ENCODE measurements around the gene FUT1. TPM values are rescaled to one million over a fixed set of nuclear protein-coding genes. Genes with fewer than 3 reads are reported as not detected.
A peak's percentile ranks its signal among the peaks of the same experiment; 100 is the strongest.

FUT1 gene
- total and polyA plus RNA-seq, 2 of the 8 experiments (the other 6 are each of a cell fraction or from before 2014, with no cell fraction given) = 7.4 to 12.9 TPM

DNA sequence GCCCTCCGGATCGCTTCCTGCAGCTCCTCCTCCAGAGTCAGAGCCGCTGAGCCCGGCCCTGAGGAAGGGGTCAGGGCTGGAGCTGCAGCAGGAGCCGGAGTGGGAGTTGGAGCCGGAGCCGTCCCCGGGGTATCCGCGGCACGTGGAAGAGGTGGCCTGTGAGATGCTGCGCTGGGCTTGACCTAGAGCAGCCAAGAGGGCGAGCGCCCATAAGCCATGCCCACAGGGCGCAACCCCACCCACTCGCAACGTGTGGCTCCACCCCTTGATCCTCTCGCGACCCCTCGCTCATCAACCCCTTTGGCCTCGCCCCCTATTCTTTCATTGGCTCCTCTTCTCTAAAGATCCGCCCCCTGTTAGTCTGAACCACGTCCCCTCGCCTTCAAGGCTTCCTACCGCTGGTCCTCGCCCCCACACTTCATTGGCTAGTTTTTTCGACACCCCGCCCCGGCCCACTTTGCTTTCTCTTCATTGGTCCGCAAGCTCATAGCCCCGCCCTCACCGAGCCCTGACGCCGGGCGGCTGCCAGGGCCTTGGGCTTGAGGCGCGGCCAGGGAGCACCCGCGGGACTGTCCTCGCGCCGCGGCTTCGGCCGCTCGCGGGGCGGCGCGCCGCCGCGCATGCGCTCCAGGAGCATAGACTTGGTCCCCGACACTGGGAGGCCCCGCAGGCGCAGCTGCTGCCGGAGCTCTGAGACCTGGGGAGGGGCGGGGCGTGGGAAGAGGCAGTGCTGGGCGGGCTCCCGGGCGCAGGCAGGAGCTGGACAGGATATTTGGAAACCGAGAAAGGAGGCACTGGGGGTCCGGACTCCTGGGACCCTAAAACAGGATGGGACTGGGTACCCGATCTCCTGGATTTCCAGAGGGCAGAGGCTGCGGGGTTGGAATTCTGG is 38.3 kb downstream of the FUT1 start (continued):
- TF ChIP-seq, protein P1, sequence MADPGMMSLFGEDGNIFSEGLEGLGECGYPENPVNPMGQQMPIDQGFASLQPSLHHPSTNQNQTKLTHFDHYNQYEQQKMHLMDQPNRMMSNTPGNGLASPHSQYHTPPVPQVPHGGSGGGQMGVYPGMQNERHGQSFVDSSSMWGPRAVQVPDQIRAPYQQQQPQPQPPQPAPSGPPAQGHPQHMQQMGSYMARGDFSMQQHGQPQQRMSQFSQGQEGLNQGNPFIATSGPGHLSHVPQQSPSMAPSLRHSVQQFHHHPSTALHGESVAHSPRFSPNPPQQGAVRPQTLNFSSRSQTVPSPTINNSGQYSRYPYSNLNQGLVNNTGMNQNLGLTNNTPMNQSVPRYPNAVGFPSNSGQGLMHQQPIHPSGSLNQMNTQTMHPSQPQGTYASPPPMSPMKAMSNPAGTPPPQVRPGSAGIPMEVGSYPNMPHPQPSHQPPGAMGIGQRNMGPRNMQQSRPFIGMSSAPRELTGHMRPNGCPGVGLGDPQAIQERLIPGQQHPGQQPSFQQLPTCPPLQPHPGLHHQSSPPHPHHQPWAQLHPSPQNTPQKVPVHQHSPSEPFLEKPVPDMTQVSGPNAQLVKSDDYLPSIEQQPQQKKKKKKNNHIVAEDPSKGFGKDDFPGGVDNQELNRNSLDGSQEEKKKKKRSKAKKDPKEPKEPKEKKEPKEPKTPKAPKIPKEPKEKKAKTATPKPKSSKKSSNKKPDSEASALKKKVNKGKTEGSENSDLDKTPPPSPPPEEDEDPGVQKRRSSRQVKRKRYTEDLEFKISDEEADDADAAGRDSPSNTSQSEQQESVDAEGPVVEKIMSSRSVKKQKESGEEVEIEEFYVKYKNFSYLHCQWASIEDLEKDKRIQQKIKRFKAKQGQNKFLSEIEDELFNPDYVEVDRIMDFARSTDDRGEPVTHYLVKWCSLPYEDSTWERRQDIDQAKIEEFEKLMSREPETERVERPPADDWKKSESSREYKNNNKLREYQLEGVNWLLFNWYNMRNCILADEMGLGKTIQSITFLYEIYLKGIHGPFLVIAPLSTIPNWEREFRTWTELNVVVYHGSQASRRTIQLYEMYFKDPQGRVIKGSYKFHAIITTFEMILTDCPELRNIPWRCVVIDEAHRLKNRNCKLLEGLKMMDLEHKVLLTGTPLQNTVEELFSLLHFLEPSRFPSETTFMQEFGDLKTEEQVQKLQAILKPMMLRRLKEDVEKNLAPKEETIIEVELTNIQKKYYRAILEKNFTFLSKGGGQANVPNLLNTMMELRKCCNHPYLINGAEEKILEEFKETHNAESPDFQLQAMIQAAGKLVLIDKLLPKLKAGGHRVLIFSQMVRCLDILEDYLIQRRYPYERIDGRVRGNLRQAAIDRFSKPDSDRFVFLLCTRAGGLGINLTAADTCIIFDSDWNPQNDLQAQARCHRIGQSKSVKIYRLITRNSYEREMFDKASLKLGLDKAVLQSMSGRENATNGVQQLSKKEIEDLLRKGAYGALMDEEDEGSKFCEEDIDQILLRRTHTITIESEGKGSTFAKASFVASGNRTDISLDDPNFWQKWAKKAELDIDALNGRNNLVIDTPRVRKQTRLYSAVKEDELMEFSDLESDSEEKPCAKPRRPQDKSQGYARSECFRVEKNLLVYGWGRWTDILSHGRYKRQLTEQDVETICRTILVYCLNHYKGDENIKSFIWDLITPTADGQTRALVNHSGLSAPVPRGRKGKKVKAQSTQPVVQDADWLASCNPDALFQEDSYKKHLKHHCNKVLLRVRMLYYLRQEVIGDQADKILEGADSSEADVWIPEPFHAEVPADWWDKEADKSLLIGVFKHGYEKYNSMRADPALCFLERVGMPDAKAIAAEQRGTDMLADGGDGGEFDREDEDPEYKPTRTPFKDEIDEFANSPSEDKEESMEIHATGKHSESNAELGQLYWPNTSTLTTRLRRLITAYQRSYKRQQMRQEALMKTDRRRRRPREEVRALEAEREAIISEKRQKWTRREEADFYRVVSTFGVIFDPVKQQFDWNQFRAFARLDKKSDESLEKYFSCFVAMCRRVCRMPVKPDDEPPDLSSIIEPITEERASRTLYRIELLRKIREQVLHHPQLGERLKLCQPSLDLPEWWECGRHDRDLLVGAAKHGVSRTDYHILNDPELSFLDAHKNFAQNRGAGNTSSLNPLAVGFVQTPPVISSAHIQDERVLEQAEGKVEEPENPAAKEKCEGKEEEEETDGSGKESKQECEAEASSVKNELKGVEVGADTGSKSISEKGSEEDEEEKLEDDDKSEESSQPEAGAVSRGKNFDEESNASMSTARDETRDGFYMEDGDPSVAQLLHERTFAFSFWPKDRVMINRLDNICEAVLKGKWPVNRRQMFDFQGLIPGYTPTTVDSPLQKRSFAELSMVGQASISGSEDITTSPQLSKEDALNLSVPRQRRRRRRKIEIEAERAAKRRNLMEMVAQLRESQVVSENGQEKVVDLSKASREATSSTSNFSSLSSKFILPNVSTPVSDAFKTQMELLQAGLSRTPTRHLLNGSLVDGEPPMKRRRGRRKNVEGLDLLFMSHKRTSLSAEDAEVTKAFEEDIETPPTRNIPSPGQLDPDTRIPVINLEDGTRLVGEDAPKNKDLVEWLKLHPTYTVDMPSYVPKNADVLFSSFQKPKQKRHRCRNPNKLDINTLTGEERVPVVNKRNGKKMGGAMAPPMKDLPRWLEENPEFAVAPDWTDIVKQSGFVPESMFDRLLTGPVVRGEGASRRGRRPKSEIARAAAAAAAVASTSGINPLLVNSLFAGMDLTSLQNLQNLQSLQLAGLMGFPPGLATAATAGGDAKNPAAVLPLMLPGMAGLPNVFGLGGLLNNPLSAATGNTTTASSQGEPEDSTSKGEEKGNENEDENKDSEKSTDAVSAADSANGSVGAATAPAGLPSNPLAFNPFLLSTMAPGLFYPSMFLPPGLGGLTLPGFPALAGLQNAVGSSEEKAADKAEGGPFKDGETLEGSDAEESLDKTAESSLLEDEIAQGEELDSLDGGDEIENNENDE (IDR thresholded peaks at IDR 0.05; ENCODE audit: insufficient replicate concordance, low read length) = no peak
- TF ChIP-seq SUZ12 (IDR thresholded peaks at IDR 0.05; ENCODE audit: low read length) (peak; percentile 57; the same call in 1 of the 2 replicates), KDM4A (IDR thresholded peaks at IDR 0.05; ENCODE audit: low read depth, low read length, severe bottlenecking) (peak; percentile 61), CEBPB (IDR thresholded peaks at IDR 0.05; ENCODE audit: low read depth, low read length) (no peak), KDM1A (IDR thresholded peaks at IDR 0.05; ENCODE audit: borderline replicate concordance, low read length) (peak; percentile 7; the same call in 1 of the 2 replicates), EGR1 (IDR thresholded peaks at IDR 0.05; ENCODE audit: borderline replicate concordance, low read depth, low read length) (no peak), NRF1 (IDR thresholded peaks at IDR 0.05; ENCODE audit: low read depth, low read length) (peak; percentile 87), SP2 (IDR thresholded peaks at IDR 0.05; ENCODE audit: low read length) (peak; percentile 12; the same call in 1 of the 2 replicates), SP1 (IDR thresholded peaks at IDR 0.05; ENCODE audit: low read depth, low read length) (peak; percentile 57; the same call in 1 of the 2 replicates), POLR2AphosphoS5 (IDR thresholded peaks at IDR 0.05; ENCODE audit: low read depth, low read length) (no peak)

Data from H1 (cell line).